Measurements from ENCODE around the gene ADORA2A. TPM values are rescaled to one million over a fixed set of nuclear protein-coding genes. Genes with fewer than 3 reads are reported as not detected.
A peak's percentile ranks its signal among the peaks of the same experiment; 100 is the strongest.

The ADORA2A gene
- total and polyA plus RNA-seq, 10 of the 15 experiments (the other 5 are each of a cell fraction or from before 2014, with no cell fraction given), result 0.69 to 31.2 (median 18.3) TPM

DNA sequence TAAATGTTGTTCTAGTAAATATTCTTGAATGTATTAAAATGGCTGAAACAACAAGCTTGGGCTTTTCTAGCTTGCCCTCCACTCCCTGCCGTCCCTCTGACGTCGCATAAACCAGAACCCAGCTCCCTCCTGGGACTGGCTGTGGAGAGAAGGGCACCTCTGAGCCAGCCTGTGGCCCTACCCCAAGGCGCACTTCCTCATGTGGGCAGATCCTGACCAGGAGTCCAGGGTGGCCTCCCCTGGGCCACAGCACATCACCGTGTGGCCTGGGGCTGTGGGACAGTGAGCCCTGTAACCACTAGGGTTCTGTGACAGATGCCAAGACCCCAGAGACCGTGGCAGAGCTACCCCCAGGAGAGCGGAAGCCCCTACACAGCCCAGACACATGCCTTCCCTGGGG lies 10.2 kb upstream of the ADORA2A start:
- no peaks in the 10 kb centered on the region for H4K20me1 ChIP-seq (ENCODE audit: control insufficient read depth, insufficient read depth)
- WGBS (ENCODE audit: insufficient coverage, insufficient replicate concordance, low lambda C conversion rate, missing lambda C conversion rate), result 75% methylated on average over 7 of the region's 7 CpGs
- H3K27ac ChIP-seq (ENCODE audit: control insufficient read depth, insufficient read depth), result no peak overlapping the region
- H3K4me2 ChIP-seq (ENCODE audit: control insufficient read depth, insufficient read depth), result no peak overlapping the region
- no peak overlapping the region for H3K4me3 ChIP-seq
- no peak overlapping the region for H3K9ac ChIP-seq (ENCODE audit: control insufficient read depth, insufficient read depth, low read length)
- CTCF ChIA-PET, result interaction anchor here (1.1 kb wide), 1 partner anchor 18 kb away, joined by 3 read pairs; no protein-coding TSS in a partner anchor
- no peak for FAIRE-seq
- no peak for ATAC-seq
- H3K4me1 ChIP-seq (ENCODE audit: control insufficient read depth, insufficient read depth, low read length), result no peaks in the 10 kb centered on the region
- peaks cover 0 to 13% of the 10 kb centered on the region in 2 experiments; a peak in 3 of 4 replicates for H3K36me3 ChIP-seq (ENCODE audit: control insufficient read depth in 2 of 2, insufficient read depth in 2 of 2, low read length in 1 of 2)
- TF ChIP-seq ATF7 (IDR thresholded peaks at IDR 0.05; ENCODE audit: low read depth) (no peak), CREB1 (IDR thresholded peaks at IDR 0.05; ENCODE audit: low read depth) (no peak), SMAD5 (IDR thresholded peaks at IDR 0.05; ENCODE audit: low read depth) (no peak)
- SMC1A ChIA-PET (ENCODE audit: uncharacterized antibody, unreplicated experiment), result interaction anchor here (0.6 to 1.8 kb wide), 4 partner anchors 14 to 104 kb away, joined by 3 to 4 read pairs (median 3); no protein-coding TSS in a partner anchor
- no peaks in the 10 kb centered on the region for H3K27me3 ChIP-seq (replicated peaks in 1 of 2; ENCODE audit: control insufficient read depth in 2 of 2, insufficient read depth in 2 of 2, low read length in 1 of 2)
- no peak for DNase-seq (ENCODE audit: low read depth, low spot score)
- no peak overlapping the region for H2AFZ ChIP-seq (ENCODE audit: control insufficient read depth, low read depth, low read length)
- intact Hi-C loops (cut with micrococcal nuclease; ENCODE audit: unreplicated experiment) (no loop called here), in situ Hi-C loops (cut with MboI) (no loop called here)
- POLR2A ChIA-PET, result interaction anchor here (1.0 kb wide), 1 partner anchor 85 kb away, joined by 3 read pairs; no protein-coding TSS in a partner anchor
- RAD21 ChIA-PET (ENCODE audit: unreplicated experiment), result no interaction called here
- no TSS peak for BruUV-seq (replicated peaks)
- H3K79me2 ChIP-seq (ENCODE audit: control insufficient read depth, insufficient read depth, low read length), result no peaks in the 10 kb centered on the region
- no peaks in the 10 kb centered on the region for H3K9me3 ChIP-seq (replicated peaks; ENCODE audit: control insufficient read depth, insufficient read depth, low read length)

GRCh38 chr22:24417901-24418641 lies 9.3 kb upstream of the ADORA2A start:
- ChIA-PET SMC1A (ENCODE audit: uncharacterized antibody, unreplicated experiment) (interaction anchor here (0.6 to 1.8 kb wide), 2 partner anchors 15 to 37 kb away, joined by 3 to 4 read pairs; no protein-coding TSS in a partner anchor), CTCF (interaction anchor here (1.4 to 1.5 kb wide), 2 partner anchors 103 to 108 kb away, joined by 4 to 7 read pairs; no protein-coding TSS in a partner anchor), RAD21 (ENCODE audit: unreplicated experiment) (interaction anchor here (1.0 kb wide), 1 partner anchor 90 kb away, joined by 3 read pairs; no protein-coding TSS in a partner anchor), POLR2A (interaction anchor here (0.6 kb wide), 1 partner anchor 196 kb away, joined by 9 read pairs; no protein-coding TSS in a partner anchor)
- in situ Hi-C loops (cut with MboI) (no loop called here), intact Hi-C loops (cut with micrococcal nuclease; ENCODE audit: unreplicated experiment) (no loop called here)
- Histone ChIP-seq H3K4me2 (ENCODE audit: control insufficient read depth, insufficient read depth) (no peak overlapping the region), H3K4me1 (ENCODE audit: control insufficient read depth, insufficient read depth, low read length) (no peaks in the 10 kb centered on the region), H3K9ac (ENCODE audit: control insufficient read depth, insufficient read depth, low read length) (no peak overlapping the region), H3K9me3 (replicated peaks; ENCODE audit: control insufficient read depth, insufficient read depth, low read length) (no peaks in the 10 kb centered on the region), H3K79me2 (ENCODE audit: control insufficient read depth, insufficient read depth, low read length) (no peaks in the 10 kb centered on the region), H2AFZ (ENCODE audit: control insufficient read depth, low read depth, low read length) (no peak overlapping the region), H3K27ac (ENCODE audit: control insufficient read depth, insufficient read depth) (no peak overlapping the region), H3K4me3 (no peak overlapping the region), H3K36me3 (ENCODE audit: control insufficient read depth in 2 of 2, insufficient read depth in 2 of 2, low read length in 1 of 2) (peaks cover 0 to 8% of the 10 kb centered on the region in 2 experiments; a peak in 3 of 4 replicates), H4K20me1 (ENCODE audit: control insufficient read depth, insufficient read depth) (no peaks in the 10 kb centered on the region), H3K27me3 (replicated peaks in 1 of 2; ENCODE audit: control insufficient read depth in 2 of 2, insufficient read depth in 2 of 2, low read length in 1 of 2) (no peaks in the 10 kb centered on the region)
- no peak for FAIRE-seq
- BruUV-seq (replicated peaks), result no TSS peak
- DNase-seq (ENCODE audit: low read depth, low spot score), result no peak
- ATAC-seq, result no peak
- no peak for TF ChIP-seq BMI1 (IDR thresholded peaks at IDR 0.05; ENCODE audit: borderline replicate concordance)
- peak; percentile 48; the same call in 1 of the 2 replicates for TF ChIP-seq POLR2A (IDR thresholded peaks at IDR 0.05; ENCODE audit: low read depth, low read length)
- no peak for TF ChIP-seq ZNF687 (IDR thresholded peaks at IDR 0.05)
- TF ChIP-seq SIX5 (IDR thresholded peaks at IDR 0.05; ENCODE audit: low read depth, low read length, severe bottlenecking), result no peak
- TF ChIP-seq CBFB (IDR thresholded peaks at IDR 0.05; ENCODE audit: low read depth), result no peak
- no peak for TF ChIP-seq ZNF207 (IDR thresholded peaks at IDR 0.05; ENCODE audit: borderline replicate concordance)
- TF ChIP-seq TAF1 (IDR thresholded peaks at IDR 0.05; ENCODE audit: borderline replicate concordance, low read depth, low read length), result no peak
- 83% methylated on average over 15 of the region's 16 CpGs for WGBS (ENCODE audit: insufficient coverage, insufficient replicate concordance, low lambda C conversion rate, missing lambda C conversion rate)
